22Rv1 (cell line): Measurements from ENCODE around the gene SHBG.

Experiments
- CTCF ChIP-seq: fragments of 450-650 bp; IDR thresholded peaks from 2 replicates; pipeline ENCODE4 v1.5.1; 2017; ENCODE audit warnings: mild to moderate bottlenecking
- ZFX ChIP-seq: fragments of 450-650 bp; IDR thresholded peaks from 2 replicates; pipeline ENCODE4 v1.6.1; 2017; ENCODE audit warnings: antibody characterized with exemption, borderline replicate concordance

- TF ChIP-seq ZFX (no peak), CTCF (no peak)
Observed at GRCh38 chr17:7651665-7652387, 21.9 kb downstream of the SHBG start.
